HL-60 (cell line): ENCODE results near the gene MAGI2.

Experiments
- GABPA ChIP-seq: IDR thresholded peaks from 2 replicates; pipeline ENCODE4 v1.6.1; 2012; ENCODE audit warnings: low read depth
- POLR2AphosphoS5 ChIP-seq: IDR thresholded peaks from 2 replicates; pipeline ENCODE4 v1.6.1; 2012; ENCODE audit warnings: low read depth
- SPI1 ChIP-seq: IDR thresholded peaks from 2 replicates; pipeline ENCODE4 v1.6.1; 2012; ENCODE audit warnings: low read depth, mild to moderate bottlenecking, borderline replicate concordance
- TF ChIP-seq, protein P1 (sequence below): IDR thresholded peaks from one replicate; pipeline ENCODE4 v1.5.1; 2011; ENCODE audit warnings: low read length, control low read depth, inconsistent platforms; ENCODE audit not compliant: insufficient read depth
- TF ChIP-seq, protein P2 (sequence below): IDR thresholded peaks from 2 replicates; pipeline ENCODE4 v1.6.1; 2012; ENCODE audit warnings: low read depth; ENCODE audit not compliant: insufficient replicate concordance

DNA sequence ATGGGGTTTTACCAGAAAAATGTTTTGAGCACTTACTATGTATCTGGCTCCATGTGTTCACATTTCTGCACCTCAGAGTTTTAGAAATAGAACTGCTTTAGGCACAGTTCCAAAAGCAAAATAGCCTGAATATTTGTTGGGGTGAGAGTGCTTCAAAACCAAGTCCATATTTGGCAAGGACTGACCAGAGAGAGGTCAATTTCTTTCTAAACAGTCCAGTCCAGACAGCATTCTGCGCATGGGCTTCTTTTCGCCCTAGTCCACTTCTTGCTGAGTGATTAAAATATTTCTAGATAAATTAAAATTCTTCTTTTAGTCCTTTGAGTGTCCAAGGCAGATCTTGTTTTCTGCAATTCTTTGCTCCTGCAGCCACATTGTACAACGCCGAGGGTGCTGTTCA, 1227.9 kb downstream of the MAGI2 start:
- TF ChIP-seq, protein P1, sequence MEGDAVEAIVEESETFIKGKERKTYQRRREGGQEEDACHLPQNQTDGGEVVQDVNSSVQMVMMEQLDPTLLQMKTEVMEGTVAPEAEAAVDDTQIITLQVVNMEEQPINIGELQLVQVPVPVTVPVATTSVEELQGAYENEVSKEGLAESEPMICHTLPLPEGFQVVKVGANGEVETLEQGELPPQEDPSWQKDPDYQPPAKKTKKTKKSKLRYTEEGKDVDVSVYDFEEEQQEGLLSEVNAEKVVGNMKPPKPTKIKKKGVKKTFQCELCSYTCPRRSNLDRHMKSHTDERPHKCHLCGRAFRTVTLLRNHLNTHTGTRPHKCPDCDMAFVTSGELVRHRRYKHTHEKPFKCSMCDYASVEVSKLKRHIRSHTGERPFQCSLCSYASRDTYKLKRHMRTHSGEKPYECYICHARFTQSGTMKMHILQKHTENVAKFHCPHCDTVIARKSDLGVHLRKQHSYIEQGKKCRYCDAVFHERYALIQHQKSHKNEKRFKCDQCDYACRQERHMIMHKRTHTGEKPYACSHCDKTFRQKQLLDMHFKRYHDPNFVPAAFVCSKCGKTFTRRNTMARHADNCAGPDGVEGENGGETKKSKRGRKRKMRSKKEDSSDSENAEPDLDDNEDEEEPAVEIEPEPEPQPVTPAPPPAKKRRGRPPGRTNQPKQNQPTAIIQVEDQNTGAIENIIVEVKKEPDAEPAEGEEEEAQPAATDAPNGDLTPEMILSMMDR, result no peak
- TF ChIP-seq POLR2AphosphoS5 (no peak), GABPA (no peak), SPI1 (no peak)
- TF ChIP-seq, protein P2, sequence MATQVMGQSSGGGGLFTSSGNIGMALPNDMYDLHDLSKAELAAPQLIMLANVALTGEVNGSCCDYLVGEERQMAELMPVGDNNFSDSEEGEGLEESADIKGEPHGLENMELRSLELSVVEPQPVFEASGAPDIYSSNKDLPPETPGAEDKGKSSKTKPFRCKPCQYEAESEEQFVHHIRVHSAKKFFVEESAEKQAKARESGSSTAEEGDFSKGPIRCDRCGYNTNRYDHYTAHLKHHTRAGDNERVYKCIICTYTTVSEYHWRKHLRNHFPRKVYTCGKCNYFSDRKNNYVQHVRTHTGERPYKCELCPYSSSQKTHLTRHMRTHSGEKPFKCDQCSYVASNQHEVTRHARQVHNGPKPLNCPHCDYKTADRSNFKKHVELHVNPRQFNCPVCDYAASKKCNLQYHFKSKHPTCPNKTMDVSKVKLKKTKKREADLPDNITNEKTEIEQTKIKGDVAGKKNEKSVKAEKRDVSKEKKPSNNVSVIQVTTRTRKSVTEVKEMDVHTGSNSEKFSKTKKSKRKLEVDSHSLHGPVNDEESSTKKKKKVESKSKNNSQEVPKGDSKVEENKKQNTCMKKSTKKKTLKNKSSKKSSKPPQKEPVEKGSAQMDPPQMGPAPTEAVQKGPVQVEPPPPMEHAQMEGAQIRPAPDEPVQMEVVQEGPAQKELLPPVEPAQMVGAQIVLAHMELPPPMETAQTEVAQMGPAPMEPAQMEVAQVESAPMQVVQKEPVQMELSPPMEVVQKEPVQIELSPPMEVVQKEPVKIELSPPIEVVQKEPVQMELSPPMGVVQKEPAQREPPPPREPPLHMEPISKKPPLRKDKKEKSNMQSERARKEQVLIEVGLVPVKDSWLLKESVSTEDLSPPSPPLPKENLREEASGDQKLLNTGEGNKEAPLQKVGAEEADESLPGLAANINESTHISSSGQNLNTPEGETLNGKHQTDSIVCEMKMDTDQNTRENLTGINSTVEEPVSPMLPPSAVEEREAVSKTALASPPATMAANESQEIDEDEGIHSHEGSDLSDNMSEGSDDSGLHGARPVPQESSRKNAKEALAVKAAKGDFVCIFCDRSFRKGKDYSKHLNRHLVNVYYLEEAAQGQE, result no peak
